ENCODE data around the gene IGSF11. TPM values are rescaled to one million over a fixed set of nuclear protein-coding genes. Genes with fewer than 3 reads are reported as not detected.

The IGSF11 gene
- total and polyA plus RNA-seq, 2 of the 4 experiments (the other 2 are of a cell fraction): 0.18 TPM; not detected in 1

GRCh38 chr3:118955914-118956556, 78.6 kb downstream of the IGSF11 start:
- intact Hi-C loops (cut with micrococcal nuclease) (no loop called here), in situ Hi-C loops (cut with MboI; ENCODE audit: low sequenced_read_pairs) (no loop called here), dilution Hi-C loops (cut with HindIII; ENCODE audit: low sequenced_read_pairs, unreplicated experiment) (no loop called here)
- ATAC-seq (ENCODE audit: low read depth) (no peak), DNase-seq (no peak)
- H4K20me1 ChIP-seq (ENCODE audit: insufficient read depth, low read length): no peaks in the 10 kb centered on the region
- H3K4me3 ChIP-seq (ENCODE audit: insufficient read depth, low read depth, low read length): no peak overlapping the region
- no peak overlapping the region for H2BK20ac ChIP-seq (ENCODE audit: low read depth, low read length)
- no peaks in the 10 kb centered on the region for H3K79me1 ChIP-seq (ENCODE audit: low read depth in 1 of 2, low read length in 2 of 2)
- no peak overlapping the region for H2BK120ac ChIP-seq (ENCODE audit: low read depth, low read length)
- no peak overlapping the region for H2AK5ac ChIP-seq (ENCODE audit: low read depth, low read length)
- no peak overlapping the region for H3K23ac ChIP-seq (ENCODE audit: low read depth, low read length)
- H3K36me3 ChIP-seq (ENCODE audit: control insufficient read depth, insufficient read depth, low read length): no peaks in the 10 kb centered on the region
- H3K4me1 ChIP-seq (ENCODE audit: control insufficient read depth, insufficient read depth, low read length): no peaks in the 10 kb centered on the region
- no peak overlapping the region for H3K18ac ChIP-seq (ENCODE audit: low read depth, low read length)
- no peak overlapping the region for H3K9ac ChIP-seq (ENCODE audit: low read depth, low read length)
- H2AFZ ChIP-seq (replicated peaks; ENCODE audit: low read length, poor library complexity): no peak overlapping the region
- H2BK5ac ChIP-seq (ENCODE audit: low read depth, low read length, poor library complexity, severe bottlenecking): no peak overlapping the region
- TF ChIP-seq ELK1 (IDR thresholded peaks at IDR 0.05; ENCODE audit: borderline replicate concordance, low read depth, low read length) (no peak), CTCF (conservative IDR thresholded peaks at IDR 0.05; ENCODE audit: low read depth, low read length) (no peak), SMC3 (IDR thresholded peaks at IDR 0.05; ENCODE audit: low read depth, low read length) (no peak), USF2 (IDR thresholded peaks at IDR 0.05; ENCODE audit: low read depth, low read length) (no peak), RFX5 (IDR thresholded peaks at IDR 0.05; ENCODE audit: low read depth, low read length) (no peak), MAFK (IDR thresholded peaks at IDR 0.05; ENCODE audit: low read depth, low read length) (no peak), CEBPB (IDR thresholded peaks at IDR 0.05; ENCODE audit: low read depth, low read length) (no peak), POLR2A (IDR thresholded peaks at IDR 0.05; ENCODE audit: low read depth, low read length) (no peak), CHD1 (IDR thresholded peaks at IDR 0.05; ENCODE audit: low read depth, low read length) (no peak), MAZ (IDR thresholded peaks at IDR 0.05; ENCODE audit: borderline replicate concordance, low read depth, low read length) (no peak), BHLHE40 (IDR thresholded peaks at IDR 0.05; ENCODE audit: low read depth, low read length) (no peak), MXI1 (IDR thresholded peaks at IDR 0.05; ENCODE audit: borderline replicate concordance, low read depth, low read length) (no peak), NFE2L2 (IDR thresholded peaks at IDR 0.05; ENCODE audit: low read depth, low read length) (no peak), FOS (IDR thresholded peaks at IDR 0.05; ENCODE audit: low read depth, low read length) (no peak), RCOR1 (IDR thresholded peaks at IDR 0.05; ENCODE audit: insufficient replicate concordance, low read length) (no peak), RAD21 (IDR thresholded peaks at IDR 0.05; ENCODE audit: low read length) (no peak)
- ChIA-PET POLR2A (ENCODE audit: unreplicated experiment) (no interaction called here), CTCF (no interaction called here)
- no peak overlapping the region for H3K14ac ChIP-seq (replicated peaks; ENCODE audit: low read depth, low read length)
- no peak overlapping the region for H4K5ac ChIP-seq (ENCODE audit: low read depth, low read length)
- no peak overlapping the region for H3K4me2 ChIP-seq (ENCODE audit: low read depth, low read length)
- H4K91ac ChIP-seq (ENCODE audit: insufficient read depth, low read depth, low read length): no peak overlapping the region
- no peak overlapping the region for H3K56ac ChIP-seq (ENCODE audit: extremely low read depth, insufficient read depth, low read length)
- no peak overlapping the region for H2BK15ac ChIP-seq (ENCODE audit: low read depth, low read length)
- no peaks in the 10 kb centered on the region for H3K9me1 ChIP-seq (ENCODE audit: insufficient read depth, low read length)
- no peak overlapping the region for H2AK9ac ChIP-seq (replicated peaks; ENCODE audit: low read depth, low read length, poor library complexity)
- H3K4ac ChIP-seq (ENCODE audit: low read depth, low read length): no peak overlapping the region
- no peaks in the 10 kb centered on the region for H3K27me3 ChIP-seq (ENCODE audit: control insufficient read depth, insufficient read depth, low read length)
- no CpG with 5 or more reads among the region's 1 CpG for WGBS, 2 experiments (ENCODE audit: extremely low coverage in 2 of 2, insufficient read length in 1 of 2)
- H3K9me3 ChIP-seq (ENCODE audit: control insufficient read depth, insufficient read depth, low read length): no peaks in the 10 kb centered on the region
- H3K27ac ChIP-seq (ENCODE audit: insufficient read depth, low read length): no peak overlapping the region
- no TSS peak for BruUV-seq (replicated peaks)
- H4K8ac ChIP-seq (ENCODE audit: low read depth in 2 of 2, low read length in 2 of 2): no peak overlapping the region
